Measurements from ENCODE around the gene TLCD2. TPM values are rescaled to one million over a fixed set of nuclear protein-coding genes. Genes with fewer than 3 reads are reported as not detected.

TLCD2 gene
- total and polyA plus RNA-seq, 9 of the 15 experiments (the other 6 are each of a cell fraction or from before 2014, with no cell fraction given) = 0.10 to 0.89 (median 0.58) TPM

- peak in 1 of 2 experiments; percentile 59; a peak in 2 of 4 replicates for TF ChIP-seq RAD21 (CRISPR knock-in tag; conservative IDR thresholded peaks at IDR 0.05 in 1 of 2, IDR thresholded peaks at IDR 0.05 in 1 of 2)
- TF ChIP-seq CTCF (IDR thresholded peaks at IDR 0.05 in 2 of 3, conservative IDR thresholded peaks at IDR 0.05 in 1 of 3; ENCODE audit: insufficient read depth in 2 of 3, low read depth in 1 of 3, low read length in 3 of 3) = peak; percentile 32 to 63 (median 61); a peak in 5 of 6 replicates
These were observed 3.8 kb upstream of the TLCD2 start (continued) for GRCh38 chr17:1713878-1714426.

DNA sequence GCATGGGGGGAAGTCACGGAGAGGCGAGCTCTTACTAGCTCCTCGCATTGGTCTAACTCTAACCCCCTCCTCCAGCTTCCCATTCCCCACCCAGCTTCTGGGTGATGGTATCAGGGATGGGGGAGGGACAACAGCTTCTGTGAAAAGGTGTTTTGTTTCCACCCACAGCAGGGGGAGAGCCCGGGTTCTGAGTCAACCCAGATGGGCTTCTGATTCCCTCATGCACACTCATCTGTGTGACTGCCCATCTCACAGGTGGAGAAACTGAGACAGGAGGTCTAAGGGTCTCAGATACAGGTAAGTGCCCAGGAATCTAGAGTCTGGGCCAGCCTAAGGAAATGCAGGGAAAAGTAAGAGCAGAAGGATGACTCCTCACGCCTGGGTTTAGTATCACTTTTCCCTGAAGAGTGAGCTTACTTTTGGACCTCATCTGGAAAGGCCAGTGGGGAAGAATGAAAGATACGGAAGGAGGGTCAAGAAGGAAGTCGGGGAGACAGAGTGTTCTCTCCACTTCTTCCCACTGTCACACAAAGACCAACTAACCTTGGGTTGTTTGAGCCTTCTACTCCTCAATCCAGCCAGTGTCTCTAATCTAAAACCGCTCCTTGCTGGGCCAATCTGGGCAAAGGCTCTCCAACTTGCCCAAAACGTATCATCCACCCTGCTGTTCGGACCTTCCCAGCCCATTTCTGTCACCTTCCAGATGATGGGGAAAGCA lies 3.1 kb upstream of the TLCD2 start:
- intact Hi-C loops (cut with micrococcal nuclease) (no loop called here), in situ Hi-C loops (cut with MboI) (loop anchor here (5.0 to 10.0 kb wide), 2 partner anchors 41 to 321 kb away; partner anchors contain the start of gene DPH1)
- peaks cover 44% of the 10 kb centered on the region for H3K79me2 ChIP-seq (ENCODE audit: control insufficient read depth, insufficient read depth, low read length)
- no peaks in the 10 kb centered on the region for H3K9me3 ChIP-seq (replicated peaks; ENCODE audit: control insufficient read depth, insufficient read depth, low read depth, low read length)
- H3K27ac ChIP-seq (ENCODE audit: extremely low read depth, low read depth, low read length) = peak overlapping the region; percentile 88
- 22% methylated on average over 10 of the region's 10 CpGs for WGBS (ENCODE audit: insufficient coverage, low coverage, missing lambda C conversion rate)
- peak overlapping the region; percentile 85; the same call in 1 of the 2 replicates for H3K4me3 ChIP-seq
- H4K20me1 ChIP-seq (replicated peaks; ENCODE audit: control insufficient read depth, insufficient read depth, low read length) = 0 out of 2 replicates have a peak, but pooled peaks cover 3% of the 10 kb centered on the region
- FAIRE-seq = peak; percentile 48
- H3K27me3 ChIP-seq (ENCODE audit: control insufficient read depth in 2 of 2, insufficient read depth in 2 of 2, low read length in 2 of 2) = no peaks in the 10 kb centered on the region
- ATAC-seq = no peak
- H3K4me1 ChIP-seq (replicated peaks in 1 of 2; ENCODE audit: control insufficient read depth in 2 of 2, insufficient read depth in 2 of 2, low read length in 2 of 2) = peaks cover 37 to 65% of the 10 kb centered on the region in 2 experiments
- H3K4me2 ChIP-seq (ENCODE audit: insufficient read depth, low read length) = peak overlapping the region; percentile 89
- H3K9ac ChIP-seq (ENCODE audit: insufficient read depth in 1 of 2, low read depth in 2 of 2, low read length in 2 of 2) = peak overlapping the region; percentile 70 to 90
- TSS peak; percentile 53 for BruUV-seq (replicated peaks)
- POLR2A ChIA-PET = interaction anchor here (0.7 to 1.6 kb wide), 8 partner anchors 9 to 99 kb away, joined by 3 to 12 read pairs (median 3); partner anchors contain the start of gene RILP
- H3K9me1 ChIP-seq (ENCODE audit: control insufficient read depth, insufficient read depth, low read length) = no peaks in the 10 kb centered on the region
- no peak overlapping the region for H2AFZ ChIP-seq (ENCODE audit: low read depth, low read length)
- CTCF ChIA-PET (ENCODE audit: low intra/inter-chr PET ratio) = interaction anchor here (1.2 kb wide), 1 partner anchor 152 kb away, joined by 3 read pairs; no protein-coding TSS in a partner anchor
- H3K36me3 ChIP-seq (ENCODE audit: control insufficient read depth, insufficient read depth, low read length) = peaks cover 25% of the 10 kb centered on the region; the same call in 2 of the 3 replicates
- peak; percentile 38 to 70 (median 46) for DNase-seq (ENCODE audit: extremely low read depth in 1 of 4, low spot score in 3 of 4)
- TF ChIP-seq KAT2B (IDR thresholded peaks at IDR 0.05; ENCODE audit: low read depth, low read length) = no peak
- TF ChIP-seq RBM25 (IDR thresholded peaks at IDR 0.05; ENCODE audit: low read depth, low read length, severe bottlenecking) = peak; percentile 66
- 0 out of 2 replicates have a peak, but pooled peaks have one; percentile 22 for TF ChIP-seq JUND (IDR thresholded peaks at IDR 0.05; ENCODE audit: borderline replicate concordance, low read depth, low read length)
- no peak for TF ChIP-seq JUND (tag; IDR thresholded peaks at IDR 0.05; ENCODE audit: borderline replicate concordance, low read depth, low read length)
- TF ChIP-seq ZNF583 (CRISPR knock-in tag; IDR thresholded peaks at IDR 0.05) = no peak
- TF ChIP-seq CCNT2 (IDR thresholded peaks at IDR 0.05; ENCODE audit: borderline replicate concordance, extremely low read depth, insufficient read length, low read depth, low read length) = no peak
- TF ChIP-seq ZNF589 (CRISPR knock-in tag; IDR thresholded peaks at IDR 0.05; ENCODE audit: low read depth) = no peak
- no peak for TF ChIP-seq ZNF740 (CRISPR knock-in tag; IDR thresholded peaks at IDR 0.05)
- no peak for TF ChIP-seq ZNF740 (tag; IDR thresholded peaks at IDR 0.05)
- TF ChIP-seq SREBF2 (CRISPR knock-in tag; IDR thresholded peaks at IDR 0.05) = no peak
